ENCODE results near the gene PMPCA.

DNA sequence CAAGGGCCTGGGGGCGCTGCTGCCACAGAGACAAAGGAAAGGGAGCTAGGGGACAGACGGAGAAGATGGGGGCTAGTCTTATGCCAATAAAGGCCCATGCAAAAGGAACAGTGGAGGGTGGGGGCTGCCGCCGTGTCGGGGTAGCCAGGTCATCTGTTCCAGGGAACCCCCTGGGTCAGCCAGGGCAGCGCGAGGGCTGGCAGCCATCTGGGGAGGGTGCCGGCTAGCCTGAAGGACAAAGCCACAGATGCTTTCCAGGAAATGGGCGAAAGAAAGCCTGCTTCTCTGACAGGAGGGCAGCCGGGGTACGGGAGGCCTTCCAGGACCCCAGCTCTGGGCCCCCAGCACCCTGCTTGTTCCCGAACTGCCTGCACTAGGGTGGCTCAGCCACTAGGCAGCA lies 35.4 kb upstream of the PMPCA start:
- TF ChIP-seq, protein P1, sequence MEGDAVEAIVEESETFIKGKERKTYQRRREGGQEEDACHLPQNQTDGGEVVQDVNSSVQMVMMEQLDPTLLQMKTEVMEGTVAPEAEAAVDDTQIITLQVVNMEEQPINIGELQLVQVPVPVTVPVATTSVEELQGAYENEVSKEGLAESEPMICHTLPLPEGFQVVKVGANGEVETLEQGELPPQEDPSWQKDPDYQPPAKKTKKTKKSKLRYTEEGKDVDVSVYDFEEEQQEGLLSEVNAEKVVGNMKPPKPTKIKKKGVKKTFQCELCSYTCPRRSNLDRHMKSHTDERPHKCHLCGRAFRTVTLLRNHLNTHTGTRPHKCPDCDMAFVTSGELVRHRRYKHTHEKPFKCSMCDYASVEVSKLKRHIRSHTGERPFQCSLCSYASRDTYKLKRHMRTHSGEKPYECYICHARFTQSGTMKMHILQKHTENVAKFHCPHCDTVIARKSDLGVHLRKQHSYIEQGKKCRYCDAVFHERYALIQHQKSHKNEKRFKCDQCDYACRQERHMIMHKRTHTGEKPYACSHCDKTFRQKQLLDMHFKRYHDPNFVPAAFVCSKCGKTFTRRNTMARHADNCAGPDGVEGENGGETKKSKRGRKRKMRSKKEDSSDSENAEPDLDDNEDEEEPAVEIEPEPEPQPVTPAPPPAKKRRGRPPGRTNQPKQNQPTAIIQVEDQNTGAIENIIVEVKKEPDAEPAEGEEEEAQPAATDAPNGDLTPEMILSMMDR (IDR thresholded peaks at IDR 0.05): no peak
- no peak for TF ChIP-seq POLR2A (IDR thresholded peaks at IDR 0.05)
